GM21528 (cell line): ENCODE measurements around the gene IPO4.
A peak's percentile ranks its signal among the peaks of the same experiment; 100 is the strongest.
"Not testable (repeated sequence)": the region's sequence is repeated elsewhere in the genome, so short reads cannot be mapped to it uniquely, and the experiment has no call there.

ENCODE experiments used
- ATAC-seq: cut with Tn5 transposase; IDR thresholded peaks from one replicate; pipeline ENCODE4 v1.9.1; 2021; ENCODE audit warnings: mild to moderate bottlenecking, moderate library complexity; ENCODE audit not compliant: unreplicated experiment, low FRiP score

The IPO4 gene, protein sequence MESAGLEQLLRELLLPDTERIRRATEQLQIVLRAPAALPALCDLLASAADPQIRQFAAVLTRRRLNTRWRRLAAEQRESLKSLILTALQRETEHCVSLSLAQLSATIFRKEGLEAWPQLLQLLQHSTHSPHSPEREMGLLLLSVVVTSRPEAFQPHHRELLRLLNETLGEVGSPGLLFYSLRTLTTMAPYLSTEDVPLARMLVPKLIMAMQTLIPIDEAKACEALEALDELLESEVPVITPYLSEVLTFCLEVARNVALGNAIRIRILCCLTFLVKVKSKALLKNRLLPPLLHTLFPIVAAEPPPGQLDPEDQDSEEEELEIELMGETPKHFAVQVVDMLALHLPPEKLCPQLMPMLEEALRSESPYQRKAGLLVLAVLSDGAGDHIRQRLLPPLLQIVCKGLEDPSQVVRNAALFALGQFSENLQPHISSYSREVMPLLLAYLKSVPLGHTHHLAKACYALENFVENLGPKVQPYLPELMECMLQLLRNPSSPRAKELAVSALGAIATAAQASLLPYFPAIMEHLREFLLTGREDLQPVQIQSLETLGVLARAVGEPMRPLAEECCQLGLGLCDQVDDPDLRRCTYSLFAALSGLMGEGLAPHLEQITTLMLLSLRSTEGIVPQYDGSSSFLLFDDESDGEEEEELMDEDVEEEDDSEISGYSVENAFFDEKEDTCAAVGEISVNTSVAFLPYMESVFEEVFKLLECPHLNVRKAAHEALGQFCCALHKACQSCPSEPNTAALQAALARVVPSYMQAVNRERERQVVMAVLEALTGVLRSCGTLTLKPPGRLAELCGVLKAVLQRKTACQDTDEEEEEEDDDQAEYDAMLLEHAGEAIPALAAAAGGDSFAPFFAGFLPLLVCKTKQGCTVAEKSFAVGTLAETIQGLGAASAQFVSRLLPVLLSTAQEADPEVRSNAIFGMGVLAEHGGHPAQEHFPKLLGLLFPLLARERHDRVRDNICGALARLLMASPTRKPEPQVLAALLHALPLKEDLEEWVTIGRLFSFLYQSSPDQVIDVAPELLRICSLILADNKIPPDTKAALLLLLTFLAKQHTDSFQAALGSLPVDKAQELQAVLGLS

GRCh38 chr14:24188251-24189058, at the start of gene IPO4:
TSS of gene IPO4 (minus strand) at chr14:24188816. CDS start at chr14:24188787, 29 bp downstream.
- peak; percentile 80 for ATAC-seq

GRCh38 chr14:24238123-24238522, 49.5 kb upstream of the IPO4 start:
- no peak for ATAC-seq

- ATAC-seq, result no peak
These were observed 48.9 kb upstream of the IPO4 start for GRCh38 chr14:24237463-24237955.

DNA sequence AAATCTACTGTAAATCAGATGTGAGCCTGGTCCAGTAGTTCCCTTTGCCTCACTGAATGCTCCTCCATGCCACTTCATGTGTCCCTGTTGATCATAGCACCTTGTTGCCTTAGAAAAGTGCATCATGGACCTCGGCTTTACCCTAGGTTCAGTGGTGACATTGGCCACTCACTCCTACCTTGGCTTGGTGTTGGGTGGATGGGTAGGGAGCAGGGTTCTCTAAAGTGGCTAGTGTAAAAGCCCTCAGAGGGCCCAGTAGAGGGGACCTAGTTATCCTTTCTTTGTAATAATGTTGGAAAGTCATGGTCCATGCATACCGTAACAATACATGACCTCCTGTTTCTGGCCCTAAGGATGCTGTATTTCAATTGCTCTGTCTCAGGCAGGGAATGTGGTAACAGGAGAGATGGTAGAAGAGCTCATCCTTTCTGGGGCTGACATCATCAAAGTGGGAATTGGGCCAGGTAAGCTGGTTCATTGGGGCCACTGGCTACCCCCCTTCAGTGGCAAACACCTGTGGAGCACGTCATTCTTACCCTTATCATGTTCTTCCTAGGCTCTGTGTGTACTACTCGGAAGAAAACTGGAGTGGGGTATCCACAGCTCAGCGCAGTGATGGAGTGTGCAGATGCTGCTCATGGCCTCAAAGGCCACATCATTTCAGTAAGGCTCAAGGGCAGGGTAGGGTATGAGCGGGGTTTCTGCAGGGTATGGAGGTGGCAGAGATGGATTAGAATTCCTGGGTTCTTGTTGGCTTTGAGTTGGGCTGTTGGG, 48.3 kb upstream of the IPO4 start:
- ATAC-seq, result no peak

DNA sequence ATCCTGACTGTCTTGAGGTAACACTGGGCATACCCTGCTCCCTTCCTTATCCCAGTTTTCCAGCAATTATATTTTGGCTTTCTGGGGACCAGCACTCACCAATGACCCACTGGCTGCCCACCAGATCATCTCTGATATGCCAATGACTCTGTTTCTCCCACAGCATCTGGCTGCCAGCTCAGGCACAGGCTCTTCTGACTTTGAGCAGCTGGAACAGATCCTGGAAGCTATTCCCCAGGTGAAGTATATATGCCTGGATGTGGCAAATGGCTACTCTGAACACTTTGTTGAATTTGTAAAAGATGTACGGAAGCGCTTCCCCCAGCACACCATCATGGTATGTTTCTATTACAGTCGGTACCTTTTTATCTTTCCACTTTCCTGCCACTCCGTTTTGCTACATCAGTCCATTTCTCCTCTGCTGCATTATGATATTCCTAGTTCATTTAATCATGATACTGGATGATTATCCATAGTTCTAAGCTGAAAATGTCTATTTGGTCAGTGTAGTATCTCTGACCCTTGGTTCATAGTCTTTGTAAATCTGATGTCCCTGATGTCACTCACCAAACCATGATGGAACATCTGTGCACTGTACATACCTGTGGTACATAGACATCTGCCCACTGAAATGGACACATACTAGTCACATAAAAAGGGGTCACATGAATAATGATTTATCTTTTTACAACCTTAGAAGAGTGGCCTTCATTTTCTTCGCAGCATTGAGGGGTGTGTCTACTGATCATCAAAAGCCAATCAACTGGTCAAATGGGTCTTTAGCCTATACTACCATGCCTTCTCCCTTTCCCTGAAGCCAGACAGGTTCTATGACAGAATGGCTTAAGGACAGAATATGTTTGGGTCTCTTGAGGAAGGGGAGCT, 47.4 kb upstream of the IPO4 start:
- no peak for ATAC-seq

GRCh38 chr14:24234095-24235005, 45.7 kb upstream of the IPO4 start:
- no peak for ATAC-seq

DNA sequence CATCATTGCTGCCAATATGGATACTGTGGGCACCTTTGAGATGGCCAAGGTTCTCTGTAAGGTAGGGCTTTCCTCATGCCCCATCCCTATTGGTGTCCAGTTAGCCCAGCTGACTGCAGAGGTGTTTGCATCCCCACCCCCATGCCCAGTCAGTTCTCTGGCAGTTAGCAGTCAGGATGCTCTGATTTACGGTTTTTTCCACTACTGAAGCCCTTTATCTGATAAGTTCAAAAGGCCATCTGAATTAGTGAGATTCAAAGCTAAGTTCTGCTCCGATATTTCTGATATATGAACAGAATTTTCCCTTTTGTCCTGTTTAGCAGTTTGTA, 44.9 kb upstream of the IPO4 start:
- ATAC-seq, result no peak

- peak; percentile 54 for ATAC-seq
These were observed 44.3 kb upstream of the IPO4 start, which contains the start of gene GMPR2 for GRCh38 chr14:24232645-24233537. TSS of gene GMPR2 (plus strand) at chr14:24232929. CDS start at chr14:24233254, 325 bp downstream.

GRCh38 chr14:24232121-24232644, 43.6 kb upstream of the IPO4 start, which contains the start of gene NEDD8:
TSS of gene NEDD8 (minus strand) at chr14:24232367. CDS start at chr14:24232267, 100 bp downstream.
- peak; percentile 68 for ATAC-seq

DNA sequence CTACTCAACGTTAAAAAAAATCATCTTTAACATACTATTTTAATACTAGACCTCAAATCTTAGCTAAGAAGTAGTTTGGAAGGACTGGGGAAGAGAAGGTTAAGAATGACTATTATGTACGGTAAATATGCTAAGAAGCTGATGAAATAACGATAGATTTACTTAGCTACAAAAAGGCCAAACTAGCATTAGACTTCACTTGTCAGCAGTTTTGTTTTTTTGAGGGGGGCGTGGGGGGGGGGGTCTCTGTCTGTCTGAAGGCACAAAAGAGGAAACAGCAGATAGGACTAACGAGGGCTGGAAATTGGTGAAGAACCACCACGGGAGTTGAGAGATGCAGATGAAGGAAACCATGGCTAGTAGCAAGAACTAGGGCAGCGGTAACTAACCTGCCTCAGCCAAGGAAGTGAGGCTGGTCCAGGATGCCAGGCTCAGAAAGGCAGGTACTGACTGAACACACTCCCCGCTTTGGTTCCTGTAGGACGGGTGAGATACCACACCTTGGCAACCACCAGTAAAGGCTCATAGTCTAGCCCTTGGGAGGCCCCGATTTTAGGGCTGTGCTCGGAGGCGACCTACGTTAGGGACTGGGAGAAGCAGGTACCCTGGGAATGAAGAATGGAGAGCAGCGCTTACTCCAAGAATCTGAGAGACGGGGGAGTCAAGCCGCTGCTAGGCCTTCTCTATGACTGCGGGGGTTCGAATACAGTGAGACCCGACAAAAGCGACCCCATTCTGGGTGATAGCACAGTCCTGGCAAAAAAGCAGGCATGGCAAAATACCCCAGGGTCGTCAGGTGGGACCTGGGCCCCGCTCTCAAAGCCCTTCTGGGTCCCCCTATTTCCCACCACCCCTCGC, 42.9 kb upstream of the IPO4 start:
- peak; percentile 5 for ATAC-seq

DNA sequence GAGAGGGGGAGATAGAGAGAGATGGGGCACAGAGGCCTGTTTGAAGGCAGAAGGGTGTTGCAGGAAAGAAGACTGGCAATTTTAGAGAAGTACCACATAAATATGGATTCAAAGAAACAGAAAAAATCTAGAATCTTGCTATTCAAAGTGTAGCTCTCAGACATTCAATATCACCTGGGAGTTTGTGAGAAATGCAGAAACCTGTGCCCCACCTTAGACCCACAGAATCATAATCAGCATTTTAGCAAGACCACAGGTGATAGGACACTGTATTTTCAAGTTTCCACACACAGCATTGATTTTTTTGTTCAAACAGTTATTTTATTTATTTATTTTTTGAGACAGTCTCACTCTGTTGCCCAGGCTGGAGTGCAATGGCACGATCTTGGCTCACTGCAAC, 40.3 kb upstream of the IPO4 start:
- no peak for ATAC-seq

- no peak for ATAC-seq
These were observed 37.9 kb upstream of the IPO4 start for GRCh38 chr14:24226473-24226872.

GRCh38 chr14:24224618-24225071, 36.0 kb upstream of the IPO4 start:
- no peak for ATAC-seq

- not testable (repeated sequence) for ATAC-seq
These were observed 34.4 kb upstream of the IPO4 start for GRCh38 chr14:24222987-24223386.

DNA sequence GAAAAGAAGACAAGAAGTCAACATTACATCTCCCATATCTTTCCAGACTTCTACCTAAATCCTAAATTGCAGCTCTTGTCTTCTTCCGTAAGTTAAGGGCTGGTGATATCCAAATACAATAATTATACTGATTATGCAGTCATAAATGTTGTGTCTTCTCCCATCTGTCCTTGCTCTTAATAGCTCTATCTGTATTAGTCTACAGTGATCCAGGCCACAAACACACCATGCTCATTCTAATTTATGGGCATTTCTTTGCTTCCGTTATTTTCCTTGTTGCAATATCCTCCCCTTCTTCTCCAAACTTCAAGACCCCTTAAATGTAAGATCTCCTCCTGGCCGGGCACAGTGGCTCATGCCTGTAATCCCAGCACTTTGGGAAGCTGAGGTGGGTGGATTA, 30.9 kb upstream of the IPO4 start:
- ATAC-seq, result no peak
